T-helper 1 cell (primary cell): ENCODE data around the gene S100A7.
"Not testable (repeated sequence)": the region's sequence is repeated elsewhere in the genome, so short reads cannot be mapped to it uniquely, and the experiment has no call there.

Experiments
- DNase-seq, 5 donors: peaks; one replicate each; pipeline ENCODE4 v3.0.0-alpha.2; 2012 to 2020

S100A7 gene

DNA sequence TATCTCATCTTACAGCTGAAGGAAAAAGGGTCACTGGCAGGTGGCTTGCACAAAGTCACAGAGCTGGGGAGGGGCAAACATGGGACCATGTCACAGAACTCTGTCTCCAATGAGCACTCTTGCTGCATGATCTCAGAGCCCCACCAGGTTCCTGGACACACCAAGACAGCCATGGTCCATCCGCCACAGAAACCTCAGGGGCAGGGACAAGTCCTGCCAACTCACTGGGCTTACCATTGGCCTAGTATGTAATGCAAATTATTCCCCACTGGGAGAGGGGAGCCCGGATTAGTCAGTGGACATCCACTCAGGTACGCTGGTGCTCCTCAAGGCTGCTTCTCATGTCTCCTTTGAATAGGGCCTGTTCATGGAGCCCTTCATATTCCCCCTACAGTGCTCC lies 29.9 kb downstream of the S100A7 start:
- DNase-seq = no peak

DNA sequence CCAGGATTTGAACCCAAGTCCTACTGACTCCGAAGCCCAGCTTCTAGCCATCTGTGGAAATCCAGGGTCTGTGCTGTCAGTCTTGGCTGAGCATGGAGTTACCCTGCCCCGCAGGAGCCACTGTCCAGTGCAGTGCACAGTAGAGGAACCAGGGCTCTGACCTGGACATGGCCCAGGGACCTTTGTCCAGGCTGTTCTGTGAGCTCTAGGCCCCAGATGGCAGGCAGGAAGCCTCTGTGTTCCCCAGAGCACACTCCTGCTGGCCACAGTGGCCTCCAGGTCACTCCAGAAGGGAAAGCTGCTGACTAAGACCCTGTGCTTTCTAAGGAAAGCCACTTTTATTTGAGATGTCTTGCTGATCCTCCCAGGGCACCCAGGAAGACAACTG lies 30.3 kb downstream of the S100A7 start:
- DNase-seq = no peak

DNA sequence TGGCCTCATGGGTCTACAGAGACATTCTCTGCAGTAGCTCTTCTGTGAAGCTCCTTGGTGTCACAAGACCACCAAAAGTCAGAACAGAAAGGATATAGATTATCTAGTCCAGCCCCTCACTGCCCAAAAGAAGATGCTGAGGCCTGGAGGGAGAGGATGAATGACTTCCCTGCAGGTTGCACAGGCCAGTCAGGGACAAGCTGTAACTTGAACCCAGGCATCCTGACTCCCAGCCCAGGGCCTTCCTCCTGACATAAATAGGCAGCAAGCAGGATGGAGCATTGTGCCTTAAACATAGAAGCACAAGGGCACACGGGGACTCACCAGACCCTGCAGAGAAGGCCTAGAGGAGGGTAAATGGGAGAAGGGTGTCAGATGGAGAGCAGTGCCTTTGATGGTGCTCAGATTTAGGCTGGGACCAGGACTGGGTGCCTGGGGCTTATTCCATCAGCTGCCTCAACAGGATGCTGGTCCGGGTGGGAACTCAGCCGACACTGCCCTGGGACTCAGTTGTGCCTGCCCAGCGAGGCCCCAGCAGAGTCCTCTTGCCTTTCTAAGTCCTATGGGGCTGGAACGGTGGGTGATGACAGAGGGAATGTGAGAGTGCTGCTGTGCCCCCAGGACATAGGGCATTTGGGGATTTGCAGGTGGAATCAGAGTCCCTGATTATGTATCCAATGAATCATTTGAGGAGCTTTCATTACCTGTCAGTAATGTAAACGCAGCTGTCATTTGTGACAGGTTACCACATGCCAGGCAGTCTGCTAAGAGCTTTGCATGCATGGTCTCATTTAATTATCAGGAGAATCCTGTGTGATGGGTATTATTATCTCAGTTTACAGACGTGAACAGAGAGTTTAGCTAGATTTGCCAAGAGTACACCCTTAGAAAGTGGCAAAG lies 30.9 kb downstream of the S100A7 start:
- DNase-seq = no peak

DNA sequence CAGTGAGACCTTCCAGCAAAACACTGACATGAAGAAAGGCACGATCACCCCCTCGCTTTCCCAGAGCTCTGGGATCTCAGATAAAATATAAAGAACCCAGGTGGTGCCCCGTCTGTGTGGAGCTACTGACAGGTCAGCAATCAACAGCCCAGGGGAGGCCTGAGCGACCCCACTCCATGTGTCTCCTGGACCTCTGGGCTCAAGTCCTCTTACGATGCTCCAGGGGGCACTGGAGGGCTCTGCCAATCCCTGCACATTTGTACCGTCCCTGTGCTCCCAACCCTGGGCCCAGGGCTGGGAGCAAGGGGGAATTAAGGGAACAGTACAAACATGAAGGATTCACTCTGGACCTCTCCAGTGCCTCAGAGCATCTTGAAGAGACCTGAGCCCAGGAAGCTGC lies 31.7 kb downstream of the S100A7 start:
- no peak for DNase-seq

DNA sequence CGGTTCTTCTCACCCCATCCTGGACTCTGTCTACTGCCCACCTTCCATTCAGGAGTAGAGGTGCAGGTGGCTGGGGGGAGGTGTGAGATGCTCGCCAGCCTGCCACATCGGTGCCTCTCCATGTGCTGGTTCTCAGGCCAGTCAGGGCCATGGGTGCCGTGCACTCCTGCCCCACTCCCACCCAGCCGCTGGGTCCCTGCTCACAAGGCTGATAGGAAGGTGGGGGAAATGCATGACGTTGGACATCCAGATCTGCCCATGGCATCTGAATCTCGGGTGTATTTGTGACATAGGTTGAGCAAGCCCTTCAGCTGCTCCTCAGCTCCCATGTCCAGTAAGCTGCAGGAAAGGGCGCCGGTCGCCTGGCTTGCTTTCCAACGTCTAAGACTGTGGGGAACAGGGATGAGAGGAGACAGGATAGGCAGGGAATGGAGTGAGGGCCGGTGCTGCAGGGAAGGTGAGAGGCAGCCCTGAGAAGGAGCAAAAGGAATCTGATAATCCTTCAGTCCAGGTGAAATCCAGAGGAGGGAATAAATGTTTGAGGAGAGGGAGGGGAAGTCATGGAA lies 32.3 kb downstream of the S100A7 start:
- no peak for DNase-seq

DNA sequence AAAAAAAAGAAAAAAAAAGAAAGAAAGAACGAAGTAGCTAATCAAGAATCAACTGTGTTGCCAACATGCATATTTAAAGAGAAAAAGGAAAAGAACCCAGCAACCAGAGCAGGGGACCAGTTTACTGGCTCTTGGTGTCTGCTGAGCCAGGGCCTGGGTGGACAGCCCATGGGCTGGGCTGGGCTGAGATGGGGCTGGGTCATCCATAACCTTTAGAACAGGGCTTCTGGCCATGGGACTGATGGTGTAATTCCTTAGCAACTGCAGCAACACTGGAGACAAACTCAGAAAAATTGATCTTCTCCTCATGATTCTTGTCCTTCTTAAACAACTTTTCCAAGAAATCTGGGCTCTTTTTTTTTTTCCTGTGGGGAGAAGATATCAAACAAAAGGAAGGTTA lies 33.6 kb downstream of the S100A7 start:
- no peak for DNase-seq

DNA sequence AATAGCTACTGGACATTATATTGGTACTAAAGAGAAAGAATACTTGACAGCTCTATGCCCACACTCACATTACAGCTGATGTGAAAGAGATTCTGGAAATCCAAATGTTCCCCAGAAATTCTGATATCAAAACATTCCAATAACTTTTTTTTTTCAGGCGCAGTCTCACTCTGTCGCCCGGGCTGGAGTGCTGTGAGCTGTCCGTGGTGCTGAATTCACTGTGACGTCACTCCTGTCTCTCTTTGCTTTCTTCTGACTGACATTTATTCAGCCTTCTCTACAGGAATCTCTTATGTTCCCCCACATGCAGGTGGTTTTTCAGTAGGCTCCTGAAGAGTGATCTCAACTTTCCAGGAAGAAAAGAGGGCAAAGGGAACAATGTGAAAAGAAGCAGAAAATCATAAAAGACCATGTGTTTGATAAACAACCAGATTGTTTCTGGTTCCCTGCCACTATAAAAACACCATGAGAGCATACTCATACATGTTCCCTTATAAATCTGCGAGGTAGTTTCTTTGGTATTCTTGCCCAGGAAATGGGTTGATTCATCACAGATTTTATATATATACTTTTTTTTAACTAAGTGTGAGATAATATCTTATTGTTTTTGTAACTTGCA lies 37.9 kb downstream of the S100A7 start:
- DNase-seq = peak; percentile 21 to 67 (median 42)

DNA sequence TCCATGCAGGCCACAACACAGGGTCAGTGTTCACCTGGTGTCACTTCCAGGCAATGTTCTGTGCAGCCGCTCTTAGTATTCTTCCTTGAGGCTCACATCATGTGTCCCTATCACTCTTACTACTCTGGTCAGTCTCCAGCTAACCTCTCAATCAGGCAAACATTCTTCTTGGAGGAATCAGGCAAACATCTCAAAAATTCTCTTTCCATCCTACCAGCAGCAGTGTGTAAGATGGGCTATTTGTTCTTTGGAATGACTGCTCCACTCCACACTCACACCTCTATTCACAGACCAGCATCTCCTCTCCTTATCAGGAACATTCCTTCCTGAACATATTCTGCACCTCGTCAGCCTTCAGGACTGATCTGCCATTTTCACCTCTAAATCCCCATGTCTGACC lies 40.1 kb downstream of the S100A7 start:
- DNase-seq = no peak

DNA sequence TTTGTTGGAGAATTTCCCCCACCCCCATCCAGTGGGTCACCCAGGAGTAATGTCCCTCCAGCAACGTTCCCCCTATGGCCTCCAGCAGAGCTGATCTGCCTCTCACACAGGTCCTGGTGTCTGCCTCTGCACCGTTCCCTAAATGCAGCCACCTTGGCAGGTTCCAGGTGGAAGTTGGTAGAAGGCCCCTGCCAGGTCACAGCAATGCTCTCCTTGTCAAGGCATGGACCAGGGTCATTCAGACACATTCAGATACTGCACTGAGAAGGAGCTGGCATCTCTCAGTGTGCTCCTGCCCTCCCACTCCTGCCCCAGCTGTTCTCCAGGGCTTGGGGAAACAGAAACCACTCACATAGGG lies 41.0 kb downstream of the S100A7 start:
- DNase-seq = not testable (repeated sequence)

DNA sequence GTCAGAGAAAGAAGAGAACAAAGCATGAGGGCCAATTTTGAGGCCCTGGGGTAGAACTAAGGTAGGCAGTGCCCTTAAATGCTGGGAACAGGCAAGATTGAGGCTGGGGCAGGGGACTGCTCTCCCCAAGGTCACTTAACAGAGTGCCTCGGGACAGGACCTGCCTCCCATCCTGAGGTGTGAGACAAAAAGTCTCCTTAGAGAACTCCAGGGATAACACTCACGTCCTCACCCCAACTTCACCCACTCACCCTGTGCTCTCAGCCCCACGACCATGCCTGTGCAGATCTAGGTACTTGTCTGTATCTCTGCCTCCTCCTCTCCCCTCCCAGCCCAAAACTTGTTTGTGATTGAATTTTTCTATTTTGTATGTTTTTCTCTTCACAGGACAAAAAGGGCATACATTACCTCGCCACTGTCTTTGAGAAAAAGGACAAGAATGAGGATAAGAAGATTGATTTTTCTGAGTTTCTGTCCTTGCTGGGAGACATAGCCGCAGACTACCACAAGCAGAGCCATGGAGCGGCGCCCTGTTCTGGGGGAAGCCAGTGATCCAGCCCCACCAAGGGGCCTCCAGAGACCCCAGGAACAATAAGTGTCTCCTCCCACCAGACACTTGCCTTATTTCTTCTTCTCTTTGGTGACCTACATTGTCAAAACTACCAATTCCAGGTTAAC lies 41.6 kb downstream of the S100A7 start:
- DNase-seq = not testable (repeated sequence)

DNA sequence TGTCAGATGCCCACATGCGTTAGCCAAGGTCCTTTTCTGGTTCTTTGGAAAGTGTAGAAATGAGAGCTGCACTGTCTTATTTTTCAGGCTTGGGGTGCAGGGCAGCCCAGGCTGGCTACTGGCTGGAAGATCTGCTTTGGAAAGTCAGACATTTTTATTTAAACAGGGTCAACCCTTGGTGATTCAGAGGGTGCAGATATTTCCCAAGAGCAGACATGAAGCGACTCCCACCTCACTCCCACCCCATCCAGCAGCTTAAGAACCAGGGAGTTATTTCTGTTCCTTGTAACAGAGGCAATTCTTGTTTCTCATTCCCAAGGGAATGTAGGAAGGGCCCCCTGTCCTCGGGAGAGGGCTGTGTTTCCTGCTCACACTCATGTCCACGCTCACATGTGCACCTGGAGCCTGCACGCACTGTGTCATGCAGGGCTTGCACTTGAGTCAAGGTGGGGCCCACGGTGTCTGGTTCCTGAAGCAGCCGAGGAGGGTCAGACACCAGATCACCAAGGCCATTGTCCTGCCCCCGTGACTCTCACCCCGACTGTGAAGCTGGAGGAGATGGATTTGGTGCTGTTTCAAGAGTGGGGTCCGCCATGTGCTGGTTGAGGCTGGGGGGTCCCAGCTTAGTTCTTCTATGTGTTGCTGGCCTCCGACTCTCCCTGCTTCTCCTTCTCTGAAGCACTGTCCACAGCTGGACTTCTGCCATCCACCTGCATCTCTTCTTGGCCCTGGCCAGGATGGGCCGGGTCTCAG lies 43.1 kb downstream of the S100A7 start:
- DNase-seq = no peak

DNA sequence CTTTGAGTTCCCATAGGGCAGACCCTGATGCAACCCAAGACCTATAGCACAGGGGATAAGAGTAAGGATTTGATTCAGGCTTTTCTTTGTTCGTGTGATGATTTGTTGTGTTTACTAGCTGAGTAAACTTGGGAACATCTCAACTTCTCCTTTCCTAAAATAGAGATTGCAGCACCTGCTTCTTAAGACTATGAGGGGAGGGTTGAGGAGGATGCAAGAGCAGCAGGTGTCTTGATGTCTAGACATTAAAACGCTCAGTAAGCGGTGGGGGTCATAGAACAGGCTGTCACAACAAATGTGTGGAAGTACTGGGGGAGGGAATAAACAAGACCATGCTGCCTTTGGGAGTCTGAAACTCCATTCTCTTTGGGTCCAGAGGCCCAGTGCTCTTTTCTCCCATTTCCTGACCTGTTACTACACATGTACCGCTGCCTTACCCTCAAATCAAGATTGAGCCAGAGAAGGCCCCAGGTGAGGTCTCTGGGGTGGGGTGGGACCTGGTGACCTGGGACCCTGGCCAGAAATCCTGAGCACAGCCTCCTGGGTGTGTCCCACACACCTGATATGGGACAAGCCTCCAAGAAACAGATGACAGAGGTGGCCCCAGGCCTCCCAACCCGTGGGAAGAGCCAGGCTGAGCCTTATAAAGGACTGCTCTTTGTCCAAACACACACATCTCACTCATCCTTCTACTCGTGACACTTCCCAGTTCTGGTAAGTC lies 44.4 kb downstream of the S100A7 start, which contains the start of gene S100A7A:
Gene S100A7A, plus strand, starts transcription at position 671 of the 721 bp plus-strand sequence. CDS start 1,563 bp downstream, outside the sequence.
- DNase-seq = no peak

DNA sequence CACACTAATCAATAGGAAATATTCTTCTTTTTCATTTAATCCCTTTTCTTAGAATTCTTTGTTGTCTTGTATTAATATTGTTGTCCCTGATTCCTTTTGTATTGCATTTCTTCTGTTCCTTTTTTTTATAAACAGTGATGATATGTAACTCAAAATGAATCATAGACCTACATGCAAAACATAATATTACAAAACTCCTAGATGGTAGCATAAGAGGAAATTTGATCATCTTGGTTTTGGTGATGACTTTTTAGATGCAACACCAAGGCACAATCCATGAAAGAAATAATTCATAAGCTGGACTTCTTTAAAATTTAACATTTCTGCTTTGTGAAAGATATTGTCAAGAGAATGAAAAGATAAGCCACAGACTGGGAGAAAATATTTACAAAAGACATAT lies 46.5 kb downstream of the S100A7 start:
- not testable (repeated sequence) for DNase-seq
